ENCODE results near the gene CYP4F22. TPM values are rescaled to one million over a fixed set of nuclear protein-coding genes. Genes with fewer than 3 reads are reported as not detected.
"Not testable (repeated sequence)": the region's sequence is repeated elsewhere in the genome, so short reads cannot be mapped to it uniquely, and the experiment has no call there.

CYP4F22 gene
- total RNA-seq, 1 donor = 0.21 TPM

GRCh38 chr19:15515227-15515625, 6.9 kb downstream of the CYP4F22 start:
- peaks cover 16% of the 10 kb centered on the region for H3K4me1 ChIP-seq (ENCODE audit: insufficient read depth, low read length)
- H3K27me3 ChIP-seq (ENCODE audit: insufficient read depth, low read length); H3K4me3 ChIP-seq (ENCODE audit: low read length); H3K9me3 ChIP-seq (ENCODE audit: low read depth, low read length): not testable (repeated sequence)

DNA sequence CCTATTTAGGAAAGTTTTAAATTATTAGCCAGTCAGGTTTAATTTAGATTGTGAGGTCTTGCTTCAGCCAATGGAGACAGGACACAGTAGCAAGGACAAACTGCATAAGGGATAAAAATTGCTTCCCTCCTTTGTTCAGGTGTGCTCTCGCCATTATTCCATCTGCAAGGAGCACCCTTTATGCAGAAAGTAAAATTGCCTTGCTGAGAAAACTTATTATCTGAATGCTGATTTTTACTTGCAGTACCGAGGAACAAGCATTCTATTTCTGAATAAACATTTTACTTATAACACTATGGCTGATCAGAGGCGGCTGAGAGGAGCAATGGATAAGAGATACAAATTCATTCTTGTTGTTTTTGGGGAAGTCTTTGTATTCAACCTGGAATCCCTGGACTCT, 8.0 kb downstream of the CYP4F22 start:
- Histone ChIP-seq H3K27me3 (ENCODE audit: insufficient read depth, low read length) (no peaks in the 10 kb centered on the region), H3K4me1 (ENCODE audit: insufficient read depth, low read length) (peaks cover 16% of the 10 kb centered on the region), H3K4me3 (ENCODE audit: low read length) (no peak overlapping the region), H3K9me3 (ENCODE audit: low read depth, low read length) (peaks cover 6% of the 10 kb centered on the region)

GRCh38 chr19:15517778-15518177, 9.5 kb downstream of the CYP4F22 start:
- Histone ChIP-seq H3K4me3 (ENCODE audit: low read length) (no peak overlapping the region), H3K9me3 (ENCODE audit: low read depth, low read length) (peaks cover 6% of the 10 kb centered on the region), H3K4me1 (ENCODE audit: insufficient read depth, low read length) (peaks cover 16% of the 10 kb centered on the region), H3K27me3 (ENCODE audit: insufficient read depth, low read length) (no peaks in the 10 kb centered on the region)

GRCh38 chr19:15519433-15519976, 11.2 kb downstream of the CYP4F22 start:
- Histone ChIP-seq H3K27me3 (ENCODE audit: insufficient read depth, low read length) (no peaks in the 10 kb centered on the region), H3K4me3 (ENCODE audit: low read length) (no peak overlapping the region), H3K4me1 (ENCODE audit: insufficient read depth, low read length) (peaks cover 9% of the 10 kb centered on the region), H3K9me3 (ENCODE audit: low read depth, low read length) (peaks cover 6% of the 10 kb centered on the region)

DNA sequence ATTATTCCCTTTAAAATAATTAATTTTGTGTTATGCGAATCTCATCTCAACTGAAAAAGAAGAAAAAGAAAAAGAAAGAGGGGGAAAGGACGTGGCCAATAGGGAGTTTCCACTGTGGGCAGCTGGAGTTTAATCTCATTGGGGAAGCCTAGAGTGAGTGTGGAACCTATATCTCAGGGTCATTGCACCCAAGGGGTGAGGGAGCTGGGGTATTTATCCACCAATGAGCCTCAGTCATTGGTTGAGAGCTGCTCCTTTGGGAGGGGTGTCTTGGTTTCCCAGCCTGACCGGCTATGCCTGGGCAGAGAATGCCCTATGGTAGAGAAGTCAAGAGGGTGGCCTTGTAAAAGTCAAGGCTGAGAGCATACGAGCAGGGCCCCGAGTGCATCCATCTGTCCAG, 16.5 kb downstream of the CYP4F22 start:
- Histone ChIP-seq H3K27me3 (ENCODE audit: insufficient read depth, low read length) (no peaks in the 10 kb centered on the region), H3K4me1 (ENCODE audit: insufficient read depth, low read length) (no peaks in the 10 kb centered on the region), H3K9me3 (ENCODE audit: low read depth, low read length) (no peaks in the 10 kb centered on the region), H3K4me3 (ENCODE audit: low read length) (no peak overlapping the region)

GRCh38 chr19:15525291-15525690, 17.0 kb downstream of the CYP4F22 start:
- Histone ChIP-seq H3K9me3 (ENCODE audit: low read depth, low read length) (no peaks in the 10 kb centered on the region), H3K4me3 (ENCODE audit: low read length) (no peak overlapping the region), H3K27me3 (ENCODE audit: insufficient read depth, low read length) (no peaks in the 10 kb centered on the region), H3K4me1 (ENCODE audit: insufficient read depth, low read length) (no peaks in the 10 kb centered on the region)

DNA sequence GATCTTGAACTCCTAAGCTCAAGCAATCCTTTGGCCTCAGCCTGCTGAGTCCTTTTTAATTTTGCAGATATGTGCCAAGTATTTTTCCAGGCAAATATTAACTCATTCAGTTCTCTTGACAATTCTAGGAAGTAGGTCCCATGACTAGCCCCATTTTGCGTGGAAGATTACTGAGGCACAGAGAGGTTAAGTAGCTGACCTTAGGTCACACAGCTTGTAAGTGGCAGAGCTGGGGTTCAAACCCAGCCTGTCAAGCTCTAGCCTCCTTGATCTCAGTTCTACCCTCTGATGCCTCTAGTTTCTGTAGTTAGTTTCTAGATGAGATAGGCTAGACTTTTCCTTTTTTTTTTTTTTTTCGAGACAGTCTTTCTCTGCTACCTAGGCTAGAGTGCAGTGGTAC, 18.1 kb downstream of the CYP4F22 start:
- Histone ChIP-seq H3K4me1 (ENCODE audit: insufficient read depth, low read length) (peaks cover 3% of the 10 kb centered on the region), H3K27me3 (ENCODE audit: insufficient read depth, low read length) (no peaks in the 10 kb centered on the region), H3K4me3 (ENCODE audit: low read length) (no peak overlapping the region), H3K9me3 (ENCODE audit: low read depth, low read length) (no peaks in the 10 kb centered on the region)

- Histone ChIP-seq H3K4me1 (ENCODE audit: insufficient read depth, low read length) (peaks cover 16% of the 10 kb centered on the region), H3K9me3 (ENCODE audit: low read depth, low read length) (no peaks in the 10 kb centered on the region)
These were observed 19.4 kb downstream of the CYP4F22 start for GRCh38 chr19:15527705-15528104.

DNA sequence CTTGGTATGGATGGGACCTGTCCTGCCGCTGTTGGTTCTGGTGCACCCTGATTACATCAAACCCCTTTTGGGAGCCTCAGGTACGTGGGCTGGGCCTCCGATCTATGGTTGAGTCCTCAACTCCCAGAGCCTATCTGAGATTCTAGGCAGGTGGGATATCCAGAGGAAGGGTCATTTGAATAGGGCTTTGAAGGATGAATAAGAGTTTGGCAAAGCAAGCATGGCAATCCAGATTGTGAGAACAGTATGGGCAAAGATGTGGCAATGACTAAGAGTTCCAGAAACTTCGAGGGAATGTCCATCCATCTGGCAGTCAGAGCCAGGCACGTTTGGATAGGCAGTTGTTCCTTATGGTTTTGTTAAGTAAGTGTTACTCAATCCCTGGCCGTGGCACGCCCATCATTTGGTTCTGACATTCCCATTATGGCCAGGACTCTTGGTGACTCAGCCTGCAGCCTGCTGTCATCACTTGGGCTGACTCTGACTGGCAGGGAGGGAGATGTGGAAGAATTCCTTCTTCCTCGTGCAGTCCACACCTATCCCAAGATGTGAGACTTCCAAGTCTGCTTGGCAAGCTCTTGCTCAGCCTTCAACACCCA, 21.5 kb downstream of the CYP4F22 start:
- peaks cover 32% of the 10 kb centered on the region for H3K4me1 ChIP-seq (ENCODE audit: insufficient read depth, low read length)
- H3K27me3 ChIP-seq (ENCODE audit: insufficient read depth, low read length) = no peaks in the 10 kb centered on the region
- H3K9me3 ChIP-seq (ENCODE audit: low read depth, low read length) = no peaks in the 10 kb centered on the region
- H3K4me3 ChIP-seq (ENCODE audit: low read length) = no peak overlapping the region

More at GRCh38 chr19:15527705-15528104, 19.4 kb downstream of the CYP4F22 start:
- H3K4me3 ChIP-seq (ENCODE audit: low read length) = no peak overlapping the region
- no peaks in the 10 kb centered on the region for H3K27me3 ChIP-seq (ENCODE audit: insufficient read depth, low read length)

DNA sequence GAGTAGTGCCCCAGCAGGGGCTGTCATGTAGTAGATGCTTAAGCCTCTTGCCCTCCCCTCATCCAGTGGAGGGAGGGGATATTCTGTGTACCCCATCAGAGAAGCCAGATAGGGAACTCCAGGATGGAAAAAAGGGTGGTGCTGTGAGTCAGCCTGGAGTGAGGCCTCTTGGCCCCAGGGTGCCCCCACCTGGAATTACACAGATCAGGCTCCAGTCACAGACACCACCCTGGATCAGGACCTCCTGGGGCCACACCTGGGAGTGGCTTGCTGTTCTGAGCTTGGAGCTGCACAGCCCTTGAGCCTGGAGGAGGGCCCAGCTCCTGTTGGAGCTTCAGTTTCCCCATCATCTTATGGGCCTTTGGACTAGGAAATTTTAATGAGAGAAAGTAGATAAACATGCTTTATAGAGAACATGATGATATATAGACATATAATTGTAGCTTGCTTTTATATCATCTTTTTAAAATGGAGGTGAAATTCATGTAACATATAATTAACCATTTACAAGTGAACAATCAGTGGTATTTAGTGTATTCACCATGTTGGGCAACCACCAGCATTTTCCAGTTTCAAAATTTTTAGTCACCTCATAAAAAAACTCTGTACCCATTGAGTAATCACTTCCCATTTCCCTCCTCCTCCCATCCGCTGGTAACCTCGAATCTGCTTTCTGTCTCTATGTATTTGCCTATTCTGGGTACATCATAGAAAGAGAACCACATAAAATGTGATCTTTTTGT, 24.6 kb downstream of the CYP4F22 start:
- H3K27me3 ChIP-seq (ENCODE audit: insufficient read depth, low read length) = no peaks in the 10 kb centered on the region
- H3K4me3 ChIP-seq (ENCODE audit: low read length) = no peak overlapping the region
- H3K4me1 ChIP-seq (ENCODE audit: insufficient read depth, low read length) = peaks cover 32% of the 10 kb centered on the region
- no peaks in the 10 kb centered on the region for H3K9me3 ChIP-seq (ENCODE audit: low read depth, low read length)

DNA sequence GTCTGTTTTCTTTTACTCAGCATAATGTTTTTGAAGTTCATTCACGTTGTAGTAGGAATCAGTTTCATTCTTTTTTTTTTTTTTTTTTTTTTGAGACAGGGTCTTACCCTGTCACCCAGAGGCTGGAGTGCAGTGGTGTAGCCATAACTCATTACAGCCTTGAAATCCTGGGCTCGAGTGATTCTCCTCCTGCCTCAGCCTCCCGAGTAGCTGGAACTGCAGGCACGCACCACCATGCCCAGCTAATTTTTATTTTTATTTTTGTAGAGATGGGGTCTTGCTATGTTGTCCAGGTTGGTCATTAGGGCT, 25.2 kb downstream of the CYP4F22 start:
- not testable (repeated sequence) for H3K9me3 ChIP-seq (ENCODE audit: low read depth, low read length); H3K4me3 ChIP-seq (ENCODE audit: low read length); H3K27me3 ChIP-seq (ENCODE audit: insufficient read depth, low read length)
- peaks cover 32% of the 10 kb centered on the region for H3K4me1 ChIP-seq (ENCODE audit: insufficient read depth, low read length)

DNA sequence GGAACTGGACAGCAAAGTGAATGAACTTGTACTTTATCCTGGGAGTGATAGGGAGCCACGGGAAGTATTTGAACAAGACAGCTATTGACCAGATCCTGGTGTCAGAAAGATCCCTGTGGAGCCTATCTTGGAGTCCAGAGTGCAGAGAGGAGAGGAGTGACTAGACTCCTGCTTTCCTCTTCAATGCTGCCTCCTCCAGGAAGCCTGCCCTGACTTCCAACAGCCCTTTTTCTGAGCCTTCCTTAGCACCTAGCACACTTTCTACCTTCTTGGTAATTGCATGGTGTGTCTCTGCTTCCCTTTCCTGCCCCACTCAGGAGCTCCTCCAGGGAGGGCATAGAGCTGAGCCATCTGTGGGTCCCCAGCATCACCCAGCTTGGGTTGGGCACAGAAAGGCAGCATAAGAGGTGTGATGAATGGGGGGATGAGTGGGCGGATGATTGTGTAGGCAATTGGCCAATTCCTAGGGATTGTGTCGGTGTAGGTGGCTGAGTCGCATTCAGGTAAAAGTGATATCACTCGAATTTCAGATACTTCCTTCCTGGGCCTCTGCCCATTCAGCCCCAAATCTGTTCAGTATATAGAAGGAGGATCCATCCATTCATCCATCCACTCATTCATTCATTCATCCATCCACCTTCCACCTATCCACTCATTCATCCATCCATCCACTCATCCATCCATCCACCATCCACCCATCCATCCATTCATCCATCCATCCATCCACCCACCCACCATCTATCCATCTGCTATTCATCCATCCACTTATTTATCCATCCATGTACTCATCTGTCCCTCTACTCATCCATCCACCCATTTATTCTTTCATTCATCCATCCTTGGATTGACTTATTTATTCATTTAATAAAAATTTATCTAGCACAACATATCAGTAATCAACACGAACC, 26.9 kb downstream of the CYP4F22 start:
- no peaks in the 10 kb centered on the region for H3K27me3 ChIP-seq (ENCODE audit: insufficient read depth, low read length)
- H3K9me3 ChIP-seq (ENCODE audit: low read depth, low read length) = no peaks in the 10 kb centered on the region
- no peak overlapping the region for H3K4me3 ChIP-seq (ENCODE audit: low read length)
- peaks cover 32% of the 10 kb centered on the region for H3K4me1 ChIP-seq (ENCODE audit: insufficient read depth, low read length)

- Histone ChIP-seq H3K9me3 (ENCODE audit: low read depth, low read length) (no peaks in the 10 kb centered on the region), H3K4me1 (ENCODE audit: insufficient read depth, low read length) (peaks cover 30% of the 10 kb centered on the region), H3K4me3 (ENCODE audit: low read length) (no peak overlapping the region), H3K27me3 (ENCODE audit: insufficient read depth, low read length) (no peaks in the 10 kb centered on the region)
These were observed 28.0 kb downstream of the CYP4F22 start for GRCh38 chr19:15536350-15536749.

- peaks cover 8% of the 10 kb centered on the region for H3K4me1 ChIP-seq (ENCODE audit: insufficient read depth, low read length)
- H3K9me3 ChIP-seq (ENCODE audit: low read depth, low read length) = no peaks in the 10 kb centered on the region
- no peak overlapping the region for H3K4me3 ChIP-seq (ENCODE audit: low read length)
- H3K27me3 ChIP-seq (ENCODE audit: insufficient read depth, low read length) = no peaks in the 10 kb centered on the region
These were observed 30.4 kb downstream of the CYP4F22 start for GRCh38 chr19:15538774-15539173.

DNA sequence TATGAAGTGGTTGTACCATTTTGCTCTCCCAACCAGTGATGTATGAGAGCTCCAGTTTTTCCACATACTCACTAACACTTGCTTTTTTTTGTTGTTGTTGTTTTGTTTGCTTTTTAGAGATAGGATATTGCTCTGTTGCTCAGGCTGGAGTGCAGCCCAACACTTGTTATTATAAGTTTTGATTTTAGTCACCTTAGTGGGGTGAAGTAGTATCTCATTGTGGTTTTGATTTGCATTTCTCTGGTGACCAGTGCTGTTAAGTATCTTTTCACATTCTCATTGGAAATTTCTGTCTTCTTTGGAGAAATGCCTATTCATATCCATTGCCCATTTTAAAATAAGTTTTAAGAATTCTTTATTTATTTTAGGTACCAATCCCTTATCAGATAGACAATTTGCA, 31.3 kb downstream of the CYP4F22 start:
- H3K27me3 ChIP-seq (ENCODE audit: insufficient read depth, low read length) = no peaks in the 10 kb centered on the region
- H3K9me3 ChIP-seq (ENCODE audit: low read depth, low read length) = no peaks in the 10 kb centered on the region
- no peaks in the 10 kb centered on the region for H3K4me1 ChIP-seq (ENCODE audit: insufficient read depth, low read length)
- no peak overlapping the region for H3K4me3 ChIP-seq (ENCODE audit: low read length)
